HCT116 (cell line): Measurements from ENCODE around the gene TUT7. TPM values are rescaled to one million over a fixed set of nuclear protein-coding genes. Genes with fewer than 3 reads are reported as not detected.

Experiments
- ATAC-seq: fragments of 200-7000 bp; cut with Tn5 transposase; 2 replicates; pipeline ENCODE4 v1.9.1; 2020; ENCODE audit warnings: mild to moderate bottlenecking, moderate library complexity
- BruUV-seq: library from RNA; stranded (reverse); fragments of 400-500 nt; replicated peaks from 2 replicates; lab custom pipeline; 2021; lab: Mats Ljungman, UMichigan
- CTCF ChIA-PET: fragments of 300-600 bp; sonication (Branson Sonifier 250); formaldehyde crosslinking; loops from one replicate; lab custom pipeline; 2021; ENCODE audit warnings: antibody characterized with exemption; lab: Charles Lee
- POLR2A ChIA-PET: fragments of 300-600, 350-600 bp; sonication (Branson Sonifier 250); formaldehyde crosslinking; loops from one replicate; lab custom pipeline; 2021; ENCODE audit warnings: antibody characterized with exemption; lab: Charles Lee
- RAD21 ChIA-PET, 2 experiments: fragments of 300-600 bp; sonication (Branson Sonifier 250); formaldehyde crosslinking; loops; one replicate each; lab custom pipeline; 2023; ENCODE audit warnings: low total read pairs in 2 of 2; ENCODE audit not compliant: uncharacterized antibody in 2 of 2, unreplicated experiment in 2 of 2, low non-redundant PET in 1 of 2; lab: Charles Lee
- DNase-seq: peaks from one replicate; pipeline ENCODE4 v3.0.0-alpha.2; 2010; ENCODE audit warnings: low read depth, low spot score
- H2AFZ ChIP-seq: fragments of 200-600 bp; shearing (Covaris generic), sonication (generic); 2 replicates; pipeline ENCODE4 v1.6.1; 2017; ENCODE audit warnings: low read depth, mixed run types, mixed read lengths, antibody characterized with exemption, low read length; ENCODE audit not compliant: poor library complexity, severe bottlenecking
- H3K27ac ChIP-seq: 2 replicates; pipeline ENCODE4 v1.5.1; 2012; ENCODE audit warnings: low read depth, low read length
- H3K27me3 ChIP-seq: fragments of 200-600 bp; sonication (generic); 2 replicates; pipeline ENCODE4 v1.6.1; 2016; ENCODE audit warnings: mixed run types, low read length, mixed read lengths; ENCODE audit not compliant: insufficient read depth
- H3K36me3 ChIP-seq, 2 experiments: fragments of 200-500 bp in 1 of 2; fragments of 200-600 bp in 1 of 2; sonication (Bioruptor generic) in 1 of 2; sonication (generic) in 1 of 2; 2 replicates each; pipeline versions ENCODE4 v1.5.1 to v1.6.1; 2014 to 2016; ENCODE audit warnings: low read length in 2 of 2, inconsistent platforms in 1 of 2, mixed read lengths in 1 of 2, mixed run types in 1 of 2; ENCODE audit not compliant: insufficient read depth in 2 of 2, control insufficient read depth in 1 of 2
- H3K4me1 ChIP-seq, 2 experiments: fragments of 200-600 bp in 1 of 2; sonication (generic) in 1 of 2; 2 replicates each; pipeline versions ENCODE4 v1.5.1 to v1.6.1; 2012 to 2017; ENCODE audit warnings: low read length in 2 of 2, inconsistent platforms in 1 of 2, mild to moderate bottlenecking in 1 of 2, mixed read lengths in 1 of 2, mixed run types in 1 of 2, moderate library complexity in 1 of 2; ENCODE audit not compliant: insufficient read depth in 2 of 2, control insufficient read depth in 1 of 2
- H3K4me2 ChIP-seq: fragments of 200-600 bp; sonication (generic); 2 replicates; pipeline ENCODE4 v1.6.1; 2017; ENCODE audit warnings: mixed run types, low read length, mixed read lengths
- H3K4me3 ChIP-seq, 2 experiments: fragments of 200-600 bp in 1 of 2; sonication (generic) in 1 of 2; replicated peaks in 1 of 2; 2 replicates each; pipeline ENCODE4 v1.5.1; 2011 to 2016; ENCODE audit warnings: low read length in 2 of 2, control low read depth in 1 of 2, low read depth in 1 of 2, mild to moderate bottlenecking in 1 of 2, mixed read lengths in 1 of 2, mixed run types in 1 of 2
- H3K79me2 ChIP-seq: fragments of 200-600 bp; sonication (generic); 2 replicates; pipeline ENCODE4 v1.6.1; 2017; ENCODE audit warnings: mild to moderate bottlenecking, mixed run types, low read length, moderate library complexity, mixed read lengths; ENCODE audit not compliant: insufficient read depth
- H3K9ac ChIP-seq: fragments of 200-600 bp; sonication (generic); 2 replicates; pipeline ENCODE4 v1.6.1; 2016; ENCODE audit warnings: low read length, mixed read lengths
- H3K9me2 ChIP-seq: fragments of 200-600 bp; sonication (generic), shearing (Covaris generic); 2 replicates; pipeline ENCODE4 v1.6.1; 2017; ENCODE audit warnings: mixed run types, mild to moderate bottlenecking, moderate library complexity; ENCODE audit not compliant: insufficient read depth
- H3K9me3 ChIP-seq, 2 experiments: fragments of 200-500 bp in 1 of 2; fragments of 200-600 bp in 1 of 2; sonication (Bioruptor generic) in 1 of 2; sonication (generic) in 1 of 2; 2 replicates each; pipeline ENCODE4 v1.6.1; 2014 to 2017; ENCODE audit warnings: low read length in 2 of 2, mixed read lengths in 2 of 2, inconsistent platforms in 1 of 2, low read depth in 1 of 2, mild to moderate bottlenecking in 1 of 2, mixed run types in 1 of 2, moderate library complexity in 1 of 2; ENCODE audit not compliant: control insufficient read depth in 1 of 2, insufficient read depth in 1 of 2
- H4K20me1 ChIP-seq: fragments of 200-600 bp; sonication (generic), shearing (Covaris generic); 2 replicates; pipeline ENCODE4 v1.6.1; 2017; ENCODE audit warnings: mixed run types, mild to moderate bottlenecking, moderate library complexity; ENCODE audit not compliant: insufficient read depth
- CBX3 ChIP-seq: IDR thresholded peaks from 2 replicates; pipeline ENCODE4 v1.6.1; 2012; ENCODE audit warnings: low read depth
- CEBPB ChIP-seq: IDR thresholded peaks from 2 replicates; pipeline ENCODE4 v1.6.1; 2012; ENCODE audit warnings: low read depth
- EGR1 ChIP-seq: IDR thresholded peaks from 2 replicates; pipeline ENCODE4 v1.6.1; 2012; ENCODE audit warnings: low read depth
- EZH2phosphoT487 ChIP-seq: fragments of 200-600 bp; IDR thresholded peaks from 2 replicates; pipeline ENCODE4 v1.6.1; 2018; ENCODE audit warnings: antibody characterized with exemption, borderline replicate concordance
- JUND ChIP-seq: IDR thresholded peaks from 2 replicates; pipeline ENCODE4 v1.6.1; 2012
- POLR2AphosphoS5 ChIP-seq: IDR thresholded peaks from 2 replicates; pipeline ENCODE4 v1.6.1; 2011; ENCODE audit warnings: mild to moderate bottlenecking, low read depth, low read length, moderate library complexity
- RAD21 ChIP-seq: IDR thresholded peaks from 2 replicates; pipeline ENCODE4 v1.6.1; 2012; ENCODE audit warnings: low read depth, mild to moderate bottlenecking
- ZFX ChIP-seq: fragments of 450-650 bp; IDR thresholded peaks from 2 replicates; pipeline ENCODE4 v1.6.1; 2017
- ZNF274 ChIP-seq: fragments of 200-500 bp; sonication (Bioruptor generic); IDR thresholded peaks from 2 replicates; pipeline ENCODE4 v1.6.1; 2014; ENCODE audit warnings: mild to moderate bottlenecking, low read depth, low read length, inconsistent platforms
- intact Hi-C: fragments of 100-400 bp; cut with micrococcal nuclease; formaldehyde crosslinking; loops from 2 replicates; pipeline ENCODE4 v1.10.0; 2022
- total RNA-seq: library from RNA; stranded (reverse); gene quantifications from one replicate; pipeline ENCODE4 v1.2.1, GENCODE V29; 2021; ENCODE audit not compliant: unreplicated experiment
- TF ChIP-seq, protein P1 (sequence below): IDR thresholded peaks from 2 replicates; pipeline ENCODE4 v1.6.1; 2012
- TF ChIP-seq, protein P2 (sequence below): IDR thresholded peaks from 2 replicates; pipeline ENCODE4 v1.6.1; 2012; ENCODE audit warnings: low read depth
- TF ChIP-seq, protein P3 (sequence below), 3 experiments: fragments of 200-600 bp in 1 of 3; sonication (generic) in 1 of 3; IDR thresholded peaks in 2 of 3; conservative IDR thresholded peaks in 1 of 3; 2 replicates each; pipeline ENCODE4 v1.5.1; 2012 to 2017; ENCODE audit warnings: low read depth in 2 of 3, low read length in 2 of 3, antibody characterized with exemption in 1 of 3, borderline replicate concordance in 1 of 3, control low read depth in 1 of 3, mild to moderate bottlenecking in 1 of 3, mixed read lengths in 1 of 3, mixed run types in 1 of 3, moderate library complexity in 1 of 3; ENCODE audit not compliant: insufficient read depth in 1 of 3

TUT7 gene
- total RNA-seq, 1 experiment from 2014 or later: 23.1 TPM

DNA sequence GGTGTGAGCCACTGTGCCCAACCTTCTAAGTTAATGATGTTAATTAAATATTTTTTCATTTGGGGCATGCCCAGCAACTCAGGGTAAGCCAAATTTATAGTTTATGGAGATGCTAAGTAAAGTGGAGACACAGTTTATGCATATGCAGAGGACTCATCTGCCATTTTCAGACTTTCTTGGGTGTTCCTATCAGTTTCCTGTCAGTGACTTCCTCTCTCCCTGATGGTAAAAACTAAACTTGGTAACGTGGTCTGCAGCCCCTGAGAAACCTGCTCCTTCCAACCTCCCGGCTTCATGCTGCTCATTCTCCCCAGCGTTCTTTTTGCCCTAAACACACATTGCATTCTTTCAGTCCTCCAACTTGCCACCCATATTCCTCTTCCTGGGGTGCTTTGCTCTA is 48.4 kb upstream of the TUT7 start:
- Histone ChIP-seq H3K79me2 (no peaks in the 10 kb centered on the region), H3K4me3 (no peak overlapping the region), H2AFZ (no peak overlapping the region), H3K9ac (no peak overlapping the region), H3K4me2 (no peak overlapping the region), H3K27me3 (no peaks in the 10 kb centered on the region), H4K20me1 (no peaks in the 10 kb centered on the region), H3K4me1 (peaks cover 20 to 26% of the 10 kb centered on the region in 2 experiments), H3K27ac (no peak overlapping the region), H3K36me3 (no peaks in the 10 kb centered on the region), H3K9me2 (no peaks in the 10 kb centered on the region), H3K9me3 (no peaks in the 10 kb centered on the region)
- no TSS peak for BruUV-seq
- TF ChIP-seq, protein P1, sequence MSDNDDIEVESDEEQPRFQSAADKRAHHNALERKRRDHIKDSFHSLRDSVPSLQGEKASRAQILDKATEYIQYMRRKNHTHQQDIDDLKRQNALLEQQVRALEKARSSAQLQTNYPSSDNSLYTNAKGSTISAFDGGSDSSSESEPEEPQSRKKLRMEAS: no peak
- no peak for TF ChIP-seq EZH2phosphoT487
- TF ChIP-seq POLR2AphosphoS5: no peak
- no peak for TF ChIP-seq JUND
- no peak for TF ChIP-seq EGR1
- TF ChIP-seq, protein P2, sequence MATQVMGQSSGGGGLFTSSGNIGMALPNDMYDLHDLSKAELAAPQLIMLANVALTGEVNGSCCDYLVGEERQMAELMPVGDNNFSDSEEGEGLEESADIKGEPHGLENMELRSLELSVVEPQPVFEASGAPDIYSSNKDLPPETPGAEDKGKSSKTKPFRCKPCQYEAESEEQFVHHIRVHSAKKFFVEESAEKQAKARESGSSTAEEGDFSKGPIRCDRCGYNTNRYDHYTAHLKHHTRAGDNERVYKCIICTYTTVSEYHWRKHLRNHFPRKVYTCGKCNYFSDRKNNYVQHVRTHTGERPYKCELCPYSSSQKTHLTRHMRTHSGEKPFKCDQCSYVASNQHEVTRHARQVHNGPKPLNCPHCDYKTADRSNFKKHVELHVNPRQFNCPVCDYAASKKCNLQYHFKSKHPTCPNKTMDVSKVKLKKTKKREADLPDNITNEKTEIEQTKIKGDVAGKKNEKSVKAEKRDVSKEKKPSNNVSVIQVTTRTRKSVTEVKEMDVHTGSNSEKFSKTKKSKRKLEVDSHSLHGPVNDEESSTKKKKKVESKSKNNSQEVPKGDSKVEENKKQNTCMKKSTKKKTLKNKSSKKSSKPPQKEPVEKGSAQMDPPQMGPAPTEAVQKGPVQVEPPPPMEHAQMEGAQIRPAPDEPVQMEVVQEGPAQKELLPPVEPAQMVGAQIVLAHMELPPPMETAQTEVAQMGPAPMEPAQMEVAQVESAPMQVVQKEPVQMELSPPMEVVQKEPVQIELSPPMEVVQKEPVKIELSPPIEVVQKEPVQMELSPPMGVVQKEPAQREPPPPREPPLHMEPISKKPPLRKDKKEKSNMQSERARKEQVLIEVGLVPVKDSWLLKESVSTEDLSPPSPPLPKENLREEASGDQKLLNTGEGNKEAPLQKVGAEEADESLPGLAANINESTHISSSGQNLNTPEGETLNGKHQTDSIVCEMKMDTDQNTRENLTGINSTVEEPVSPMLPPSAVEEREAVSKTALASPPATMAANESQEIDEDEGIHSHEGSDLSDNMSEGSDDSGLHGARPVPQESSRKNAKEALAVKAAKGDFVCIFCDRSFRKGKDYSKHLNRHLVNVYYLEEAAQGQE: no peak
- TF ChIP-seq ZNF274: no peak
- no peak for TF ChIP-seq CBX3
- TF ChIP-seq CEBPB: no peak
- no peak for TF ChIP-seq RAD21
- no peak for TF ChIP-seq ZFX
- TF ChIP-seq, protein P3, sequence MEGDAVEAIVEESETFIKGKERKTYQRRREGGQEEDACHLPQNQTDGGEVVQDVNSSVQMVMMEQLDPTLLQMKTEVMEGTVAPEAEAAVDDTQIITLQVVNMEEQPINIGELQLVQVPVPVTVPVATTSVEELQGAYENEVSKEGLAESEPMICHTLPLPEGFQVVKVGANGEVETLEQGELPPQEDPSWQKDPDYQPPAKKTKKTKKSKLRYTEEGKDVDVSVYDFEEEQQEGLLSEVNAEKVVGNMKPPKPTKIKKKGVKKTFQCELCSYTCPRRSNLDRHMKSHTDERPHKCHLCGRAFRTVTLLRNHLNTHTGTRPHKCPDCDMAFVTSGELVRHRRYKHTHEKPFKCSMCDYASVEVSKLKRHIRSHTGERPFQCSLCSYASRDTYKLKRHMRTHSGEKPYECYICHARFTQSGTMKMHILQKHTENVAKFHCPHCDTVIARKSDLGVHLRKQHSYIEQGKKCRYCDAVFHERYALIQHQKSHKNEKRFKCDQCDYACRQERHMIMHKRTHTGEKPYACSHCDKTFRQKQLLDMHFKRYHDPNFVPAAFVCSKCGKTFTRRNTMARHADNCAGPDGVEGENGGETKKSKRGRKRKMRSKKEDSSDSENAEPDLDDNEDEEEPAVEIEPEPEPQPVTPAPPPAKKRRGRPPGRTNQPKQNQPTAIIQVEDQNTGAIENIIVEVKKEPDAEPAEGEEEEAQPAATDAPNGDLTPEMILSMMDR (IDR thresholded peaks at IDR 0.05 in 2 of 3, conservative IDR thresholded peaks at IDR 0.05 in 1 of 3; ENCODE audit: borderline replicate concordance in 1 of 3, insufficient read depth in 1 of 3, low read depth in 2 of 3, low read length in 2 of 3): no peak
- ATAC-seq (no peak), DNase-seq (no peak)
- intact Hi-C loops: no loop called here
- RAD21 ChIA-PET: no interaction called here
- CTCF ChIA-PET: no interaction called here
- POLR2A ChIA-PET: no interaction called here
